Panc1 (cell line): ENCODE data around the gene TRAPPC2L. TPM values are rescaled to one million over a fixed set of nuclear protein-coding genes. Genes with fewer than 3 reads are reported as not detected.
A peak's percentile ranks its signal among the peaks of the same experiment; 100 is the strongest.

Experiments
- ATAC-seq: fragments of 200-7000 bp; cut with Tn5 transposase; 2 replicates; pipeline ENCODE4 v1.9.1; 2020; ENCODE audit warnings: mild to moderate bottlenecking, moderate library complexity
- BruUV-seq: library from RNA; stranded (reverse); fragments of 400-500 nt; replicated peaks from 2 replicates; lab custom pipeline; 2021; lab: Mats Ljungman, UMichigan
- CTCF ChIA-PET: fragments of 300-600 bp; sonication (Branson Sonifier 250); formaldehyde crosslinking; loops from one replicate; lab custom pipeline; 2022; ENCODE audit warnings: antibody characterized with exemption; lab: Charles Lee
- POLR2A ChIA-PET: fragments of 300-600 bp; sonication (Branson Sonifier 250); formaldehyde crosslinking; loops from one replicate; lab custom pipeline; 2022; ENCODE audit warnings: antibody characterized with exemption; lab: Charles Lee
- DNase-seq: peaks from one replicate; pipeline ENCODE4 v3.0.0-alpha.2; 2010; ENCODE audit warnings: low read depth, low spot score
- H3K27ac ChIP-seq: 2 replicates; pipeline ENCODE4 v1.5.1; 2011; ENCODE audit warnings: mild to moderate bottlenecking, low read length, inconsistent platforms
- H3K27me3 ChIP-seq: fragments of 200-500 bp; sonication (Bioruptor generic); 2 replicates; pipeline ENCODE4 v1.6.0; 2014; ENCODE audit warnings: low read length, inconsistent platforms; ENCODE audit not compliant: control insufficient read depth, insufficient read depth
- H3K36me3 ChIP-seq: fragments of 200-500 bp; sonication (Bioruptor generic); 2 replicates; pipeline ENCODE4 v1.5.1; 2014; ENCODE audit warnings: inconsistent platforms, mild to moderate bottlenecking, low read length, moderate library complexity; ENCODE audit not compliant: control insufficient read depth, insufficient read depth
- H3K4me1 ChIP-seq: 2 replicates; pipeline ENCODE4 v1.5.1; 2011; ENCODE audit warnings: inconsistent platforms, mild to moderate bottlenecking, low read length, moderate library complexity; ENCODE audit not compliant: control insufficient read depth, insufficient read depth
- H3K4me3 ChIP-seq, 2 experiments: 2 replicates each; pipeline ENCODE4 v1.5.1; 2011 to 2012; ENCODE audit warnings: low read depth in 2 of 2, low read length in 2 of 2, mild to moderate bottlenecking in 2 of 2, inconsistent platforms in 1 of 2, moderate library complexity in 1 of 2
- H3K9me3 ChIP-seq: fragments of 200-500 bp; sonication (Bioruptor generic); 2 replicates; pipeline ENCODE4 v1.5.1; 2014; ENCODE audit warnings: low read depth, mild to moderate bottlenecking, inconsistent platforms, low read length, moderate library complexity; ENCODE audit not compliant: control insufficient read depth, insufficient read depth
- CTCF ChIP-seq: fragments of 450-650 bp; IDR thresholded peaks from 2 replicates; pipeline ENCODE4 v1.5.1; 2017; ENCODE audit warnings: mild to moderate bottlenecking
- POLR2AphosphoS5 ChIP-seq: IDR thresholded peaks from 2 replicates; pipeline ENCODE4 v1.6.1; 2012; ENCODE audit warnings: mild to moderate bottlenecking, low read depth, low read length, moderate library complexity
- REST ChIP-seq, 2 experiments: IDR thresholded peaks; 2 replicates each; pipeline ENCODE4 v1.6.1; 2011 to 2012; ENCODE audit warnings: low read depth in 2 of 2, control low read depth in 1 of 2, low read length in 1 of 2, mild to moderate bottlenecking in 1 of 2, moderate library complexity in 1 of 2; ENCODE audit not compliant: insufficient read depth in 1 of 2
- SIN3A ChIP-seq: IDR thresholded peaks from 2 replicates; pipeline ENCODE4 v1.6.1; 2012; ENCODE audit warnings: low read depth, mild to moderate bottlenecking, low read length, moderate library complexity, borderline replicate concordance; ENCODE audit not compliant: insufficient read depth
- TCF7L2 ChIP-seq: IDR thresholded peaks from 2 replicates; pipeline ENCODE4 v1.6.1; 2011; ENCODE audit warnings: mild to moderate bottlenecking, low read depth, low read length, inconsistent platforms
- in situ Hi-C: cut with HindIII; loops from 2 replicates; pipeline ENCODE4 v1.10.0; 2016; ENCODE audit warnings: low sequenced_read_pairs, low pct_unique_long_range_greater_than_20kb
- intact Hi-C: fragments of 100-400 bp; cut with micrococcal nuclease; formaldehyde crosslinking; loops from one replicate; pipeline ENCODE4 v1.10.0; 2022; ENCODE audit not compliant: unreplicated experiment
- total RNA-seq: library from RNA; stranded (reverse); gene quantifications from one replicate; pipeline ENCODE4 v1.2.1, GENCODE V29; 2021; ENCODE audit not compliant: unreplicated experiment

TRAPPC2L gene
- total RNA-seq, 1 experiment from 2014 or later = 73.8 TPM

- intact Hi-C loops = no loop called here
- H3K4me3 ChIP-seq = peak overlapping the region; percentile 88 to 93
- peak; percentile 69 for ATAC-seq
- H3K9me3 ChIP-seq = no peaks in the 10 kb centered on the region
- DNase-seq = peak; percentile 17
- peaks cover 9% of the 10 kb centered on the region; the same call in 1 of the 2 replicates for H3K4me1 ChIP-seq
- ChIA-PET CTCF (interaction anchor here (0.5 to 1.1 kb wide), 2 partner anchors 9 to 12 kb away, joined by 3 to 4 read pairs; no protein-coding TSS in a partner anchor), POLR2A (no interaction called here)
- in situ Hi-C loops = no loop called here
- BruUV-seq = no TSS peak
- TF ChIP-seq TCF7L2 = no peak
- TF ChIP-seq CTCF = no peak; the same call in 1 of the 2 replicates
- no peak for TF ChIP-seq SIN3A
- no peak for TF ChIP-seq REST (IDR thresholded peaks at IDR 0.05; ENCODE audit: insufficient read depth in 1 of 2, low read depth in 2 of 2, low read length in 1 of 2)
- no peak for TF ChIP-seq POLR2AphosphoS5
- H3K27ac ChIP-seq = peak overlapping the region; percentile 84
- no peaks in the 10 kb centered on the region for H3K27me3 ChIP-seq
- H3K36me3 ChIP-seq = peaks cover 6% of the 10 kb centered on the region; the same call in 1 of the 2 replicates
Observed at GRCh38 chr16:88857728-88858339, 907 bp downstream of the TRAPPC2L start.

GRCh38 chr16:88859381-88860091 is 2.6 kb downstream of the TRAPPC2L start:
- CTCF ChIA-PET = no interaction called here
- Histone ChIP-seq H3K27me3 (no peaks in the 10 kb centered on the region), H3K4me1 (peaks cover 9% of the 10 kb centered on the region; the same call in 1 of the 2 replicates), H3K27ac (no peak overlapping the region), H3K4me3 (no peak overlapping the region), H3K36me3 (peaks cover 6% of the 10 kb centered on the region; the same call in 1 of the 2 replicates), H3K9me3 (no peaks in the 10 kb centered on the region)
- POLR2A ChIA-PET = no interaction called here
- DNase-seq (no peak), ATAC-seq (no peak)
- intact Hi-C loops = no loop called here
- BruUV-seq = no TSS peak
- in situ Hi-C loops = no loop called here
- TF ChIP-seq REST (IDR thresholded peaks at IDR 0.05; ENCODE audit: insufficient read depth in 1 of 2, low read depth in 2 of 2, low read length in 1 of 2) = no peak
- no peak for TF ChIP-seq SIN3A
- no peak for TF ChIP-seq TCF7L2
- TF ChIP-seq CTCF = no peak
- no peak for TF ChIP-seq POLR2AphosphoS5
